ENCODE results near the gene NR3C2.
"Not testable (repeated sequence)": the region's sequence is repeated elsewhere in the genome, so short reads cannot be mapped to it uniquely, and the experiment has no call there.

Gene NR3C2

DNA sequence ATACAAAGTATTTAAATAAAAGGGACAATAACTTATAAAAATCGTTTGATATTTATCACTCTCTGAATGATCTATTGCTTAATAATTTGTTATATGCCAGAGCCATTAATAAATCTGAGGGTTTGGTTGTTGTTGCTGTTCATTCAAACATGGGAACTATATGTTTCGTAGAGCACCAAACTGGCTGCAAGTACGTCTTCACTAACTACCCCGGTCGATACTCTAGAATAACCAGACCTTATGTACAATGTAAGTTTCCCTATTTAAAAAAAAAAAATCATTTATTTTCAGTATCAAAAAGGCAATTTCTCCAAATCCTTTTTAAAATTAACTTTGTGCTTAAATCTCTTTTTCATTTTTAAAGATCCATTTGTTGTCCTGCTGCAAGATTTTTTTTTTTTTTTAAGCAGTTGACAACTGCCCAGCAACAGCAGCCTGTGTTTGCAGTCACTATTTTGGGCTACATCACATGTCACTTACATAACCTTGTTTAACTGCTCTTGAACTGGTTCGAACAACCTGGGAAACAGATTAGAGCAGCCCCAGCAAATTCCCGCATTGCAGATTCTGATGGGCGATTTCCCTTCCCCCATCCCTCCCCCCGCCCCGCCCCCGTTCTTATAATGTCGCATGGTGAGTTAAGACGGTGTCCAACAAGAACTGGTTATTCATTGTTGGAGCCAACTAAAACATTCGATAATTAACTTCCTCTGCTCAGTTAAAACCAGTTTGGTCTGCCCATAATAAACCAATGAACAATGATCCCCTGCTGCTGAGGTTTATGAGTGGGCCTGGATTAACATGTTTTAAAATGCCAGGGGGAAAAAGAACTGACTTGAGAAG, 238.9 kb downstream of the NR3C2 start:
- Histone ChIP-seq H3K36me3 (ENCODE audit: control insufficient read depth, insufficient read depth, low read length) (no peaks in the 10 kb centered on the region), H3K9me3 (ENCODE audit: control insufficient read depth, low read length) (no peaks in the 10 kb centered on the region), H3K27me3 (ENCODE audit: control insufficient read depth, insufficient read depth, low read length) (no peaks in the 10 kb centered on the region), H3K9ac (ENCODE audit: low read length) (no peak overlapping the region), H3K4me1 (ENCODE audit: control insufficient read depth, insufficient read depth, low read length) (no peaks in the 10 kb centered on the region), H3K4me3 (ENCODE audit: low read length) (no peak overlapping the region)

GRCh38 chr4:148200960-148201359, 241.3 kb downstream of the NR3C2 start:
- H3K27me3 ChIP-seq (ENCODE audit: control insufficient read depth, insufficient read depth, low read length), result no peaks in the 10 kb centered on the region
- H3K36me3 ChIP-seq (ENCODE audit: control insufficient read depth, insufficient read depth, low read length), result no peaks in the 10 kb centered on the region
- no peak overlapping the region for H3K4me3 ChIP-seq (ENCODE audit: low read length)
- no peaks in the 10 kb centered on the region for H3K9me3 ChIP-seq (ENCODE audit: control insufficient read depth, low read length)
- H3K4me1 ChIP-seq (ENCODE audit: control insufficient read depth, insufficient read depth, low read length), result no peaks in the 10 kb centered on the region
- no peak overlapping the region for H3K9ac ChIP-seq (ENCODE audit: low read length)

GRCh38 chr4:148196164-148196563, 246.1 kb downstream of the NR3C2 start:
- H3K4me1 ChIP-seq (ENCODE audit: control insufficient read depth, insufficient read depth, low read length), result no peaks in the 10 kb centered on the region
- no peaks in the 10 kb centered on the region for H3K9me3 ChIP-seq (ENCODE audit: control insufficient read depth, low read length)
- no peak overlapping the region for H3K9ac ChIP-seq (ENCODE audit: low read length)
- no peaks in the 10 kb centered on the region for H3K27me3 ChIP-seq (ENCODE audit: control insufficient read depth, insufficient read depth, low read length)
- H3K4me3 ChIP-seq (ENCODE audit: low read length), result no peak overlapping the region
- H3K36me3 ChIP-seq (ENCODE audit: control insufficient read depth, insufficient read depth, low read length), result no peaks in the 10 kb centered on the region

DNA sequence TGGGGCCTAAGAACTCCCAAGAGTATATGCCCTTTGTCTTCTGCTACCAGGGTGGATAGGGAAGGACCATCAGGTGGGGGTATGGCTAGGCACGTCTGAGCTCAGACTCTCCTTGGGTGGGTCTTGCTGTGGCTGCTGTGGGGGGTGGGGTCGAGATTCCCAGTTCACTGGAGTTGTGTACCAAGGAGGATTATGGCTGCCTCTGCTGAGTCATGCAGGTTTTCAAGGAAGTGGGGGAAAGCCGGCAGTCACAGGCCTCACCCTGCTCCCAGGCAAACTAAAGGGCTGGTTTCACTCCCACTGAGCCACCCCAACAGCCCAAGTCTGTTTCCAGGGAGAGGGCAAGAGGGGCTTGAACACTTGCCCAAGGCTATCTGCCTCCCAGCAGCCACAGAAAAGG, 249.7 kb downstream of the NR3C2 start:
- Histone ChIP-seq H3K36me3 (ENCODE audit: control insufficient read depth, insufficient read depth, low read length) (no peaks in the 10 kb centered on the region), H3K4me1 (ENCODE audit: control insufficient read depth, insufficient read depth, low read length) (no peaks in the 10 kb centered on the region), H3K4me3 (ENCODE audit: low read length) (no peak overlapping the region), H3K9me3 (ENCODE audit: control insufficient read depth, low read length) (no peaks in the 10 kb centered on the region), H3K27me3 (ENCODE audit: control insufficient read depth, insufficient read depth, low read length) (no peaks in the 10 kb centered on the region), H3K9ac (ENCODE audit: low read length) (no peak overlapping the region)

DNA sequence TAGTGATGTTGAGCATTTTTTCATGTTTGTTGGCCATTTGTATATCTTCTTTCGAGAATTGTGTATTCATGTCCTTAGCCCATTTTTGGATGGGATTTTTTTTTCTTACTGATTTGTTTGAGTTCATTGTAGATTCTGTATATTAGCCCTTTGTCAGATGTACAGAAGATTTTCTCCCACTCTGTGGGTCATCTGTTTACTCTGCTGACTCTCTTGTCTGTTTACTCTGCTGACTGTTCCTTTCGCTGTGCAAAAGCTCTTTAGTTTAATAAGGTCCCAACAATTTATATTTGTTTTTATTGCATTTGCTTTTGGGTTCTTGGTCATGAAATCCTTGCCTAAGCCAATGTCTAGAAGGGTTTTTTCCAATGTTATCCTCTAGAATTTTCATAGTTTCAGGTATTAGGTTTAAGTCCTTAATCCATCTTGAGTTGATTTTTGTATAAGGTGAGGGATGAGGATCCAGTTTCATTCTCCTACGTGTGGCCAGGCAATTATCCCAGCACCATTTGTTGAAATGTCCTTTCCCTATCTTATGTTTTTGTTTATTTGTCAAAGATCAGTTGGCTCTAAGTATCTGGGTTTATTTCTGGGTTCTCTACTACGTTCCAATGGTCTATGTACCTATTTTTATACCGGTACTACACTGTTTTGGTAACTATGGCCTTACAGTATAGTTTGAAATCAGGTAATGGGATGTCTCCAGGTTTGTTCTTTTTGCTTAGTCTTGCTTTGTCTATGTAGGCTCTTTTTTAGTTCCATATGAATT, 254.6 kb downstream of the NR3C2 start:
- H3K9me3 ChIP-seq (ENCODE audit: control insufficient read depth, low read length); H3K27me3 ChIP-seq (ENCODE audit: control insufficient read depth, insufficient read depth, low read length); H3K36me3 ChIP-seq (ENCODE audit: control insufficient read depth, insufficient read depth, low read length); H3K4me1 ChIP-seq (ENCODE audit: control insufficient read depth, insufficient read depth, low read length); H3K4me3 ChIP-seq (ENCODE audit: low read length); H3K9ac ChIP-seq (ENCODE audit: low read length): not testable (repeated sequence)

DNA sequence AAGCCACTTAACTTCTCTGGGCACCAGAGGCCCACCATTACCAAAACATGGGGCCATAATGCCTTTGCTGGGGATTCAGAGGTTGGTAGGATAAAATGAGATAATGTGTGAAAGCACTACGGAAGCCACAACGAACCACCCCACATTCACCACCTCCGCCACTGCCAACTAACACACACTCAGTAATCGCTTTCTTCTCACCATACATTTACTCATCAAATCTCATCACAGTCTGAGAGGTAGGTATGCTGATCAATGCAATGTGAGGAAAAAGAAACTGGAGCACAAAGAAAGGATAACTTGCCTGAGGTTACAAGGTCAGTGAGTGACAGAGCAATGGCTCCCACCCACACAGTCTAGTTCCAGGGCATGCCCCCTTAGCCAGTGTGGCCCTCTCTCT, 257.3 kb downstream of the NR3C2 start:
- no peak overlapping the region for H3K9ac ChIP-seq (ENCODE audit: low read length)
- no peaks in the 10 kb centered on the region for H3K36me3 ChIP-seq (ENCODE audit: control insufficient read depth, insufficient read depth, low read length)
- no peak overlapping the region for H3K4me3 ChIP-seq (ENCODE audit: low read length)

GRCh38 chr4:148182230-148182911, 259.8 kb downstream of the NR3C2 start:
- no peaks in the 10 kb centered on the region for H3K9me3 ChIP-seq (ENCODE audit: control insufficient read depth, low read length)
- H3K4me3 ChIP-seq (ENCODE audit: low read length), result no peak overlapping the region
- H3K36me3 ChIP-seq (ENCODE audit: control insufficient read depth, insufficient read depth, low read length), result no peaks in the 10 kb centered on the region
- no peaks in the 10 kb centered on the region for H3K4me1 ChIP-seq (ENCODE audit: control insufficient read depth, insufficient read depth, low read length)
- no peaks in the 10 kb centered on the region for H3K27me3 ChIP-seq (ENCODE audit: control insufficient read depth, insufficient read depth, low read length)
- no peak overlapping the region for H3K9ac ChIP-seq (ENCODE audit: low read length)

More for the DNA sequence above, 257.3 kb downstream of the NR3C2 start:
- H3K4me1 ChIP-seq (ENCODE audit: control insufficient read depth, insufficient read depth, low read length), result no peaks in the 10 kb centered on the region
- H3K9me3 ChIP-seq (ENCODE audit: control insufficient read depth, low read length), result no peaks in the 10 kb centered on the region
- no peaks in the 10 kb centered on the region for H3K27me3 ChIP-seq (ENCODE audit: control insufficient read depth, insufficient read depth, low read length)

- Histone ChIP-seq H3K27me3 (ENCODE audit: control insufficient read depth, insufficient read depth, low read length) (no peaks in the 10 kb centered on the region), H3K36me3 (ENCODE audit: control insufficient read depth, insufficient read depth, low read length) (no peaks in the 10 kb centered on the region), H3K4me3 (ENCODE audit: low read length) (no peak overlapping the region), H3K9ac (ENCODE audit: low read length) (no peak overlapping the region), H3K4me1 (ENCODE audit: control insufficient read depth, insufficient read depth, low read length) (no peaks in the 10 kb centered on the region), H3K9me3 (ENCODE audit: control insufficient read depth, low read length) (no peaks in the 10 kb centered on the region)
These were observed 268.7 kb downstream of the NR3C2 start for GRCh38 chr4:148173397-148174017.

DNA sequence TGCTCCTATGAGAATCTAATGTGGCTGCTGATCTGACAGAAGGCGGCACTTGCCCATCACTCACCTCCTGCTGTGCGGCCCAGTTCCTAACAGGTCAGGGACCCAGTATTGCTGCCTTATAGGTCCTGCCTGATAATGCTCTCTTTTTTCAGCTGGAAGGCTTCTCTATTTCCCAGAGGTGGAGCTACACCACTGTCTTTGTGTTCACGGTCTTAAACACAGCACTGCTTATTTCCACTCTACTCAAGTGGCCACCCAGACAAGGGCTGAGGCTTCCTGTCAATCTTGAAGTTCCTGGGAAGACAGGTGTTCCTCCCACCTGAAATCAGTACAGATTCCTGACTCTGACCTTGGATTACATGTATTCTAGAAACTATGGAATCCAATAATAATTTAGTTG, 270.6 kb downstream of the NR3C2 start:
- Histone ChIP-seq H3K27me3 (ENCODE audit: control insufficient read depth, insufficient read depth, low read length) (no peaks in the 10 kb centered on the region), H3K4me1 (ENCODE audit: control insufficient read depth, insufficient read depth, low read length) (no peaks in the 10 kb centered on the region)

DNA sequence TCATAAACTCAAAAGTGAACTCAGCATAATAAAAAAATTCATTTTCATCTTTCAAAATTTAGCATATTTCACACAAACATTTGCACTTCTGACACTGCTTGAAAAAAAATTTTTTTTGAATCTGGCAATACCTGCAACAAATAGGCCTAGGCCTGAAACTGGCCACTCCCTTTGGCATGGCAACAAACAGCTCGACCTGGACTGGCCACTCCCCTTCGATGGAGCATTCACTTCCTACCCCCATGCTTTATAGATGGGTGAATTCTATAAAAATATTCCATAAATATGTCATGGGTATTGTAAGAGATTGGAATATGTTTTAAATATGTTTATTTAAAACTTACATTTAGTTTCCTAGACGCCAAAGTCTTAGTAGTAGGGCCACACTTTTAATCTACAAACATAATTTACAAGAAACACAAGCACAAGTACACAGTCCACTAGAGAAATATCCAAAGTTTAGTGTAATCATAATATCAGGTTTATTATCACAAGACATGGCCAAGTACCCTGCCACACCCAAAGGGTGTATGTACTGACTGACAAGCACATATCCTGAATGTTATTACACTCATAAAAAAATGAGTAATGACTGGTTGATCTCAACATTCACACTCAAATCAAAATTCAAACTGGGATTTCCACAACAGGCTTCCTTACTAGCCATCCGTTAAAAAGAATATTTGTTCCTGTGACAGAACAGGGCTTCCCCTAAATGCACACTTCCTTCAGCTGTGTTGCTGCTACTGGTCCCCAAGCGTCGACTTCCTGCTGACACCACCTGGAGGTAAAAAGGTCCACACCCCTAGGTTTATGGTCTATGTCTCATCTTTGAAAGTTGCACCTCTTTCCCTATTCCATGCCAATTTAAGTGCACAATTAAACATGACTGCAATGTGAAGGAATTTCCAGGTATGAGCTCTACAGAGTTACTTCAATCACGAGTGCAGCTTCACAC, 271.5 kb downstream of the NR3C2 start:
- H3K9me3 ChIP-seq (ENCODE audit: control insufficient read depth, low read length), result no peaks in the 10 kb centered on the region
- no peaks in the 10 kb centered on the region for H3K27me3 ChIP-seq (ENCODE audit: control insufficient read depth, insufficient read depth, low read length)
- H3K36me3 ChIP-seq (ENCODE audit: control insufficient read depth, insufficient read depth, low read length), result no peaks in the 10 kb centered on the region
- no peak overlapping the region for H3K4me3 ChIP-seq (ENCODE audit: low read length)
- H3K9ac ChIP-seq (ENCODE audit: low read length), result no peak overlapping the region
- no peaks in the 10 kb centered on the region for H3K4me1 ChIP-seq (ENCODE audit: control insufficient read depth, insufficient read depth, low read length)

More for the DNA sequence above, 270.6 kb downstream of the NR3C2 start:
- H3K9ac ChIP-seq (ENCODE audit: low read length), result no peak overlapping the region
- H3K36me3 ChIP-seq (ENCODE audit: control insufficient read depth, insufficient read depth, low read length), result no peaks in the 10 kb centered on the region
- no peak overlapping the region for H3K4me3 ChIP-seq (ENCODE audit: low read length)
- no peaks in the 10 kb centered on the region for H3K9me3 ChIP-seq (ENCODE audit: control insufficient read depth, low read length)

DNA sequence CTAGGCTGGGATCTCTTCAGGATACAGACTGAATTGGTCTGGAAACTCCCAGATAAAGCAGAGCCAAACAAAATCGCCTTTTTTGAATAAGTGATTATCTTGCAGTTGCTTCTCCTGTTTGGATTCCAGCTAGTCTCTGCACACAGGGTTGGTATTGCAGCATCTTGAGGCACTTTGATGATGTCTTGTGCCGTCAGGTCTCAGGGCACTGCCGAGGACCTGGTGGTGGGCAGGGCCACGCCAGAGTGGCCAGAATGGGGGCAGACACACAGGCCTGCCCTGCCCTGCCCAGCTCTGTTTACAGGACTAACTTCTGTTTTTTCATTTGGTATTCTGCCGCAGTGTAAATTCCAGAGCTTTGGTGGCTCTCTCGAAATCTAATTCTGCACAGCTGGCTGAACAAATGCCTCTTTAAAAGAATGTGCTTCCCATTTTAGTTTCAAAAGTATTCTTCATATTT, 276.1 kb downstream of the NR3C2 start:
- no peaks in the 10 kb centered on the region for H3K4me1 ChIP-seq (ENCODE audit: control insufficient read depth, insufficient read depth, low read length)
- H3K27me3 ChIP-seq (ENCODE audit: control insufficient read depth, insufficient read depth, low read length), result no peaks in the 10 kb centered on the region
- no peaks in the 10 kb centered on the region for H3K36me3 ChIP-seq (ENCODE audit: control insufficient read depth, insufficient read depth, low read length)
- H3K4me3 ChIP-seq (ENCODE audit: low read length), result no peak overlapping the region
- no peaks in the 10 kb centered on the region for H3K9me3 ChIP-seq (ENCODE audit: control insufficient read depth, low read length)
- H3K9ac ChIP-seq (ENCODE audit: low read length), result no peak overlapping the region

All from mucosa of stomach (tissue), 1 donor.